ENCODE data around the gene KCTD1. TPM values are rescaled to one million over a fixed set of nuclear protein-coding genes. Genes with fewer than 3 reads are reported as not detected.

The KCTD1 gene
- total RNA-seq, 2 donors from 2014 or later = 13.3 to 13.6 TPM

- Histone ChIP-seq H3K4me1 (peaks cover 5% of the 10 kb centered on the region), H3K36me3 (no peaks in the 10 kb centered on the region), H3K9me3 (no peaks in the 10 kb centered on the region), H3K27ac (no peak overlapping the region), H3K9ac (ENCODE audit: low read depth in 2 of 2, low read length in 2 of 2) (peak overlapping the region in 1 of 2 donors; percentile 79), H3K4me3 (peak overlapping the region; percentile 68), H3K27me3 (peaks cover 20% of the 10 kb centered on the region)
- intact Hi-C loops (cut with DNase I) = loop anchor here (2.0 kb wide), 1 partner anchor 107 kb away; no protein-coding TSS in a partner anchor
- TF ChIP-seq CTCF (IDR thresholded peaks at IDR 0.05) = peak; percentile 12
- DNase-seq = peak; percentile 70
These were observed 523 bp downstream of the KCTD1 start for GRCh38 chr18:26547646-26548414.

GRCh38 chr18:26546875-26547645, 1.3 kb downstream of the KCTD1 start:
- TF ChIP-seq CTCF (IDR thresholded peaks at IDR 0.05) = no peak
- Histone ChIP-seq H3K4me3 (peak overlapping the region; percentile 68), H3K27ac (no peak overlapping the region), H3K27me3 (peaks cover 20% of the 10 kb centered on the region), H3K4me1 (peaks cover 5% of the 10 kb centered on the region), H3K9ac (ENCODE audit: low read depth in 2 of 2, low read length in 2 of 2) (no peak overlapping the region), H3K9me3 (no peaks in the 10 kb centered on the region), H3K36me3 (no peaks in the 10 kb centered on the region)
- peak; percentile 20 for DNase-seq
- intact Hi-C loops (cut with DNase I) = no loop called here

GRCh38 chr18:26546170-26546874, 2.0 kb downstream of the KCTD1 start:
- Histone ChIP-seq H3K27me3 (peaks cover 14% of the 10 kb centered on the region), H3K4me1 (peaks cover 5% of the 10 kb centered on the region), H3K27ac (no peak overlapping the region), H3K4me3 (no peak overlapping the region), H3K9me3 (no peaks in the 10 kb centered on the region), H3K36me3 (no peaks in the 10 kb centered on the region), H3K9ac (ENCODE audit: low read depth in 2 of 2, low read length in 2 of 2) (no peak overlapping the region)
- TF ChIP-seq CTCF (IDR thresholded peaks at IDR 0.05) = no peak
- intact Hi-C loops (cut with DNase I) = no loop called here
- no peak for DNase-seq

- no peak overlapping the region for H3K4me3 ChIP-seq
- TF ChIP-seq CTCF (IDR thresholded peaks at IDR 0.05) = no peak
- no peak overlapping the region for H3K9ac ChIP-seq (ENCODE audit: low read depth in 2 of 2, low read length in 2 of 2)
- intact Hi-C loops (cut with DNase I) = no loop called here
- H3K36me3 ChIP-seq = no peaks in the 10 kb centered on the region
- DNase-seq = no peak
- H3K4me1 ChIP-seq = peaks cover 5% of the 10 kb centered on the region
- H3K27ac ChIP-seq = no peak overlapping the region
- H3K9me3 ChIP-seq = no peaks in the 10 kb centered on the region
- peaks cover 6% of the 10 kb centered on the region for H3K27me3 ChIP-seq
These were observed 2.8 kb downstream of the KCTD1 start for GRCh38 chr18:26545335-26546123.

GRCh38 chr18:26544451-26544850, 3.9 kb downstream of the KCTD1 start:
- no peaks in the 10 kb centered on the region for H3K4me1 ChIP-seq
- H3K27me3 ChIP-seq = no peaks in the 10 kb centered on the region
- no peaks in the 10 kb centered on the region for H3K36me3 ChIP-seq
- H3K4me3 ChIP-seq = no peak overlapping the region
- H3K9ac ChIP-seq (ENCODE audit: low read depth in 2 of 2, low read length in 2 of 2) = no peak overlapping the region
- intact Hi-C loops (cut with DNase I) = no loop called here
- no peak overlapping the region for H3K27ac ChIP-seq
- TF ChIP-seq CTCF (IDR thresholded peaks at IDR 0.05) = no peak
- DNase-seq = no peak
- no peaks in the 10 kb centered on the region for H3K9me3 ChIP-seq
